ENCODE data around the gene PPIG.

- no peak for TF ChIP-seq HDGF (IDR thresholded peaks at IDR 0.05; ENCODE audit: borderline replicate concordance)
- TF ChIP-seq FOXA1 (IDR thresholded peaks at IDR 0.05), result no peak
- no peak for TF ChIP-seq CTBP1 (IDR thresholded peaks at IDR 0.05; ENCODE audit: borderline replicate concordance)
- TF ChIP-seq ARNT (IDR thresholded peaks at IDR 0.05), result no peak
- TF ChIP-seq SUZ12 (IDR thresholded peaks at IDR 0.05), result no peak
- no peak for TF ChIP-seq L3MBTL2 (conservative IDR thresholded peaks at IDR 0.05)
- TF ChIP-seq BHLHE40 (IDR thresholded peaks at IDR 0.05; ENCODE audit: borderline replicate concordance), result no peak
- TF ChIP-seq ELF4 (IDR thresholded peaks at IDR 0.05), result no peak
- TF ChIP-seq ZNF384 (IDR thresholded peaks at IDR 0.05), result no peak
- no peak for TF ChIP-seq SP1 (IDR thresholded peaks at IDR 0.05)
These were observed 21.6 kb upstream of the PPIG start for GRCh38 chr2:169562519-169562918.
